ENCODE results near the gene SLC6A1.

SLC6A1 gene

GRCh38 chr3:11085093-11085840 is 92.7 kb downstream of the SLC6A1 start:
- TF ChIP-seq CTCF (IDR thresholded peaks at IDR 0.05), result no peak

GRCh38 chr3:11086856-11087255 is 94.3 kb downstream of the SLC6A1 start:
- TF ChIP-seq CTCF (IDR thresholded peaks at IDR 0.05), result no peak

- no peak for TF ChIP-seq CTCF (IDR thresholded peaks at IDR 0.05)
Measured at GRCh38 chr3:11088066-11088465, 95.5 kb downstream of the SLC6A1 start.

- TF ChIP-seq CTCF (IDR thresholded peaks at IDR 0.05), result no peak
Measured at GRCh38 chr3:11088831-11089230, 96.3 kb downstream of the SLC6A1 start.

Data from LNCAP (cell line).